GM21515 (cell line): ENCODE measurements around the gene PSMD14.
"Not testable (repeated sequence)": the region's sequence is repeated elsewhere in the genome, so short reads cannot be mapped to it uniquely, and the experiment has no call there.

Experiments
- ATAC-seq: cut with Tn5 transposase; IDR thresholded peaks from one replicate; pipeline ENCODE4 v1.9.1; 2021; ENCODE audit not compliant: unreplicated experiment

The PSMD14 gene

GRCh38 chr2:161332371-161332967 lies 24.2 kb downstream of the PSMD14 start:
- no peak for ATAC-seq

GRCh38 chr2:161335626-161336025 lies 27.4 kb downstream of the PSMD14 start:
- ATAC-seq = no peak

- ATAC-seq = no peak
These were observed 29.0 kb downstream of the PSMD14 start for GRCh38 chr2:161337247-161337646.

- not testable (repeated sequence) for ATAC-seq
These were observed 31.3 kb downstream of the PSMD14 start for GRCh38 chr2:161339532-161339931.

- not testable (repeated sequence) for ATAC-seq
These were observed 32.7 kb downstream of the PSMD14 start for GRCh38 chr2:161340930-161341413.

GRCh38 chr2:161343235-161343634 lies 35.0 kb downstream of the PSMD14 start:
- ATAC-seq = no peak

GRCh38 chr2:161344692-161345091 lies 36.5 kb downstream of the PSMD14 start:
- no peak for ATAC-seq

- no peak for ATAC-seq
These were observed 43.5 kb downstream of the PSMD14 start for GRCh38 chr2:161351678-161352077.

- no peak for ATAC-seq
These were observed 44.5 kb downstream of the PSMD14 start for GRCh38 chr2:161352719-161353118.

GRCh38 chr2:161353543-161353942 lies 45.3 kb downstream of the PSMD14 start:
- ATAC-seq = no peak

- ATAC-seq = no peak
These were observed 45.9 kb downstream of the PSMD14 start for GRCh38 chr2:161354106-161354505.

- ATAC-seq = no peak
These were observed 46.9 kb downstream of the PSMD14 start for GRCh38 chr2:161355106-161355505.

GRCh38 chr2:161355983-161356382 lies 47.8 kb downstream of the PSMD14 start:
- ATAC-seq = no peak

- ATAC-seq = no peak
These were observed 48.9 kb downstream of the PSMD14 start for GRCh38 chr2:161357097-161357496.

- no peak for ATAC-seq
These were observed 50.6 kb downstream of the PSMD14 start for GRCh38 chr2:161358838-161359237.

- not testable (repeated sequence) for ATAC-seq
These were observed 52.0 kb downstream of the PSMD14 start for GRCh38 chr2:161360095-161360654.

- no peak for ATAC-seq
These were observed 54.4 kb downstream of the PSMD14 start for GRCh38 chr2:161362568-161363166.

- no peak for ATAC-seq
These were observed 59.5 kb downstream of the PSMD14 start for GRCh38 chr2:161367675-161368074.

- ATAC-seq = no peak
These were observed 61.1 kb downstream of the PSMD14 start for GRCh38 chr2:161369311-161369710.

GRCh38 chr2:161370981-161371380 lies 62.8 kb downstream of the PSMD14 start:
- no peak for ATAC-seq

GRCh38 chr2:161371869-161372268 lies 63.6 kb downstream of the PSMD14 start:
- no peak for ATAC-seq

GRCh38 chr2:161373942-161374341 lies 65.7 kb downstream of the PSMD14 start:
- ATAC-seq = no peak
